Measurements from ENCODE around the gene WFDC8. TPM values are rescaled to one million over a fixed set of nuclear protein-coding genes. Genes with fewer than 3 reads are reported as not detected.

Gene WFDC8
- total and polyA plus RNA-seq, 2 of the 13 experiments (the other 11 are each of a cell fraction or from before 2014, with no cell fraction given): not detected

- TF ChIP-seq ZNF503 (CRISPR knock-in tag; IDR thresholded peaks at IDR 0.05): no peak
- 0 out of 4 replicates have a peak, but pooled peaks of 1 of the 2 experiments have one; percentile 15 for TF ChIP-seq NR2F1 (CRISPR knock-in tag; IDR thresholded peaks at IDR 0.05)
- TF ChIP-seq MAX (IDR thresholded peaks at IDR 0.05): peak; percentile 50; the same call in 1 of the 2 replicates
- peak; percentile 77 for TF ChIP-seq PAXIP1 (CRISPR knock-in tag; conservative IDR thresholded peaks at IDR 0.05)
- 0 out of 2 replicates have a peak, but pooled peaks have one; percentile 29 for TF ChIP-seq HHEX (CRISPR knock-in tag; IDR thresholded peaks at IDR 0.05)
- TF ChIP-seq ZNF331 (CRISPR knock-in tag; IDR thresholded peaks at IDR 0.05): peak; percentile 72; the same call in 1 of the 2 replicates
- TF ChIP-seq FOXP4 (CRISPR knock-in tag; IDR thresholded peaks at IDR 0.05): peak; percentile 53; the same call in 1 of the 2 replicates
- TF ChIP-seq FOXK1 (CRISPR knock-in tag; IDR thresholded peaks at IDR 0.05; ENCODE audit: borderline replicate concordance, low read depth): 0 out of 2 replicates have a peak, but pooled peaks have one; percentile 45
- no peak for TF ChIP-seq HCFC1 (IDR thresholded peaks at IDR 0.05; ENCODE audit: low read depth, low read length)
- peak; percentile 77 for TF ChIP-seq ZNF644 (CRISPR knock-in tag; IDR thresholded peaks at IDR 0.05; ENCODE audit: low read depth)
- TF ChIP-seq PBX3 (CRISPR knock-in tag; IDR thresholded peaks at IDR 0.05; ENCODE audit: borderline replicate concordance): no peak
- no peak for TF ChIP-seq ZFYVE20 (CRISPR knock-in tag; IDR thresholded peaks at IDR 0.05; ENCODE audit: borderline replicate concordance, low read depth)
- TF ChIP-seq SALL1 (CRISPR knock-in tag; IDR thresholded peaks at IDR 0.05): peak; percentile 90
- TF ChIP-seq ARID5B (CRISPR knock-in tag; IDR thresholded peaks at IDR 0.05): peak; percentile 78
- peak; percentile 42; the same call in 1 of the 2 replicates for TF ChIP-seq ETV5 (CRISPR knock-in tag; IDR thresholded peaks at IDR 0.05; ENCODE audit: borderline replicate concordance)
- TF ChIP-seq FOXO1 (CRISPR knock-in tag; IDR thresholded peaks at IDR 0.05): 0 out of 2 replicates have a peak, but pooled peaks have one; percentile 39
Measured at GRCh38 chr20:45621593-45621992, 42.5 kb upstream of the WFDC8 start (continued).
